PFSK-1 (cell line): ENCODE measurements around the gene CD44.

ENCODE experiments used
- POLR2AphosphoS5 ChIP-seq: IDR thresholded peaks from 2 replicates; pipeline ENCODE4 v1.6.1; 2012; ENCODE audit warnings: low read depth, mild to moderate bottlenecking, control low read depth, low read length, moderate library complexity
- SIN3A ChIP-seq: IDR thresholded peaks from 2 replicates; pipeline ENCODE4 v1.6.1; 2012; ENCODE audit warnings: mild to moderate bottlenecking, low read length, moderate library complexity, borderline replicate concordance; ENCODE audit not compliant: insufficient read depth
- TAF1 ChIP-seq: IDR thresholded peaks from 2 replicates; pipeline ENCODE4 v1.6.1; 2012; ENCODE audit warnings: low read length, control low read depth, borderline replicate concordance; ENCODE audit not compliant: insufficient read depth
- TF ChIP-seq, protein P1 (sequence below), 2 experiments: IDR thresholded peaks; 2 replicates each; pipeline versions ENCODE4 v1.6.1 to v1.8.0; 2011 to 2012; ENCODE audit warnings: low read depth in 2 of 2, low read length in 2 of 2, control low read depth in 1 of 2, inconsistent platforms in 1 of 2, mild to moderate bottlenecking in 1 of 2, moderate library complexity in 1 of 2; ENCODE audit not compliant: insufficient read depth in 1 of 2

GRCh38 chr11:35126879-35127581 is 11.9 kb upstream of the CD44 start:
- TF ChIP-seq, protein P1, sequence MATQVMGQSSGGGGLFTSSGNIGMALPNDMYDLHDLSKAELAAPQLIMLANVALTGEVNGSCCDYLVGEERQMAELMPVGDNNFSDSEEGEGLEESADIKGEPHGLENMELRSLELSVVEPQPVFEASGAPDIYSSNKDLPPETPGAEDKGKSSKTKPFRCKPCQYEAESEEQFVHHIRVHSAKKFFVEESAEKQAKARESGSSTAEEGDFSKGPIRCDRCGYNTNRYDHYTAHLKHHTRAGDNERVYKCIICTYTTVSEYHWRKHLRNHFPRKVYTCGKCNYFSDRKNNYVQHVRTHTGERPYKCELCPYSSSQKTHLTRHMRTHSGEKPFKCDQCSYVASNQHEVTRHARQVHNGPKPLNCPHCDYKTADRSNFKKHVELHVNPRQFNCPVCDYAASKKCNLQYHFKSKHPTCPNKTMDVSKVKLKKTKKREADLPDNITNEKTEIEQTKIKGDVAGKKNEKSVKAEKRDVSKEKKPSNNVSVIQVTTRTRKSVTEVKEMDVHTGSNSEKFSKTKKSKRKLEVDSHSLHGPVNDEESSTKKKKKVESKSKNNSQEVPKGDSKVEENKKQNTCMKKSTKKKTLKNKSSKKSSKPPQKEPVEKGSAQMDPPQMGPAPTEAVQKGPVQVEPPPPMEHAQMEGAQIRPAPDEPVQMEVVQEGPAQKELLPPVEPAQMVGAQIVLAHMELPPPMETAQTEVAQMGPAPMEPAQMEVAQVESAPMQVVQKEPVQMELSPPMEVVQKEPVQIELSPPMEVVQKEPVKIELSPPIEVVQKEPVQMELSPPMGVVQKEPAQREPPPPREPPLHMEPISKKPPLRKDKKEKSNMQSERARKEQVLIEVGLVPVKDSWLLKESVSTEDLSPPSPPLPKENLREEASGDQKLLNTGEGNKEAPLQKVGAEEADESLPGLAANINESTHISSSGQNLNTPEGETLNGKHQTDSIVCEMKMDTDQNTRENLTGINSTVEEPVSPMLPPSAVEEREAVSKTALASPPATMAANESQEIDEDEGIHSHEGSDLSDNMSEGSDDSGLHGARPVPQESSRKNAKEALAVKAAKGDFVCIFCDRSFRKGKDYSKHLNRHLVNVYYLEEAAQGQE (IDR thresholded peaks at IDR 0.05; ENCODE audit: insufficient read depth in 1 of 2, low read depth in 2 of 2, low read length in 2 of 2): no peak
- TF ChIP-seq POLR2AphosphoS5 (no peak), TAF1 (no peak), SIN3A (no peak)
